Activated CD4-positive, alpha-beta T cell treated with anti-CD3 and anti-CD28 coated beads, Interleukin-2, amount 10 ng/mL, durations not matched to agents 7 days and 5 days (primary cell): ENCODE measurements around the gene FFAR2. TPM values are rescaled to one million over a fixed set of nuclear protein-coding genes. Genes with fewer than 3 reads are reported as not detected.
"Not testable (repeated sequence)": the region's sequence is repeated elsewhere in the genome, so short reads cannot be mapped to it uniquely, and the experiment has no call there.

ENCODE experiments used
- CTCF ChIA-PET: fragments of 350-600 bp; sonication (Branson Sonifier 250); formaldehyde crosslinking; loops from one replicate; lab custom pipeline; 2021; ENCODE audit warnings: antibody characterized with exemption; lab: Charles Lee
- POLR2A ChIA-PET: fragments of 350-600 bp; sonication (Branson Sonifier 250); formaldehyde crosslinking; loops from one replicate; lab custom pipeline; 2021; ENCODE audit warnings: antibody characterized with exemption; lab: Charles Lee
- DNase-seq: peaks from one replicate; pipeline ENCODE4 v3.0.0-alpha.2; 2020
- H3K27ac Mint-ChIP-seq: one replicate; pipeline ENCODE4 v1.8.0; 2021; ENCODE audit warnings: mild to moderate bottlenecking, moderate library complexity, mixed read lengths
- H3K27me3 Mint-ChIP-seq: one replicate; pipeline ENCODE4 v1.8.0; 2021; ENCODE audit warnings: mixed read lengths
- H3K36me3 Mint-ChIP-seq: one replicate; pipeline ENCODE4 v1.8.0; 2021; ENCODE audit warnings: low read depth, mixed read lengths
- H3K4me1 Mint-ChIP-seq: one replicate; pipeline ENCODE4 v1.8.0; 2021; ENCODE audit warnings: mixed read lengths
- H3K4me3 Mint-ChIP-seq: one replicate; pipeline ENCODE4 v1.8.0; 2021; ENCODE audit warnings: mild to moderate bottlenecking, moderate library complexity, mixed read lengths
- H3K9me3 Mint-ChIP-seq: one replicate; pipeline ENCODE4 v1.8.0; 2021; ENCODE audit warnings: mixed read lengths
- total RNA-seq, 2 experiments: library from RNA; stranded (reverse); gene quantifications; one replicate each; pipeline ENCODE4 v1.2.3, GENCODE V29; 2021

The FFAR2 gene
- total RNA-seq: not detected

GRCh38 chr19:35447606-35448469, at the start of gene FFAR2:
Gene FFAR2, plus strand, starts transcription at chr19:35448257. Its CDS starts 1,458 bp downstream, at chr19:35449715.
- no peaks in the 10 kb centered on the region for H3K9me3 Mint-ChIP-seq
- H3K4me1 Mint-ChIP-seq: peaks cover 40% of the 10 kb centered on the region
- peaks cover 34% of the 10 kb centered on the region for H3K27me3 Mint-ChIP-seq
- H3K36me3 Mint-ChIP-seq: no peaks in the 10 kb centered on the region
- CTCF ChIA-PET: interaction anchor here (0.7 to 1.9 kb wide), 2 partner anchors 12 to 65 kb away, joined by 4 to 6 read pairs; no protein-coding TSS in a partner anchor
- POLR2A ChIA-PET: interaction anchor here (0.6 kb wide), 1 partner anchor 60 kb away, joined by 3 read pairs; no protein-coding TSS in a partner anchor
- H3K27ac Mint-ChIP-seq: peak within 1 kb of the TSS; percentile 47
- DNase-seq: no peak
- H3K4me3 Mint-ChIP-seq: no peak within 1 kb of the TSS

GRCh38 chr19:35398570-35398969, 49.5 kb upstream of the FFAR2 start:
- Mint-ChIP-seq H3K4me1 (no peaks in the 10 kb centered on the region), H3K27ac (no peak overlapping the region), H3K27me3 (no peaks in the 10 kb centered on the region), H3K4me3 (no peak overlapping the region), H3K36me3 (no peaks in the 10 kb centered on the region), H3K9me3 (no peaks in the 10 kb centered on the region)
- POLR2A ChIA-PET: no interaction called here
- no peak for DNase-seq
- CTCF ChIA-PET: no interaction called here

- no peak overlapping the region for H3K4me3 Mint-ChIP-seq
- no peaks in the 10 kb centered on the region for H3K9me3 Mint-ChIP-seq
- DNase-seq: no peak
- POLR2A ChIA-PET: no interaction called here
- H3K36me3 Mint-ChIP-seq: no peaks in the 10 kb centered on the region
- CTCF ChIA-PET: no interaction called here
- no peaks in the 10 kb centered on the region for H3K4me1 Mint-ChIP-seq
- H3K27me3 Mint-ChIP-seq: no peaks in the 10 kb centered on the region
- no peak overlapping the region for H3K27ac Mint-ChIP-seq
Measured at GRCh38 chr19:35399231-35399630, 48.8 kb upstream of the FFAR2 start.

- Mint-ChIP-seq H3K27me3 (no peaks in the 10 kb centered on the region), H3K27ac (no peak overlapping the region)
- POLR2A ChIA-PET: no interaction called here
Measured at GRCh38 chr19:35399948-35400772, 47.9 kb upstream of the FFAR2 start.

GRCh38 chr19:35400773-35401100, 47.3 kb upstream of the FFAR2 start:
- Mint-ChIP-seq H3K27me3 (no peaks in the 10 kb centered on the region), H3K36me3 (no peaks in the 10 kb centered on the region), H3K27ac (no peak overlapping the region), H3K4me1 (peaks cover 5% of the 10 kb centered on the region), H3K9me3 (no peaks in the 10 kb centered on the region), H3K4me3 (no peak overlapping the region)
- ChIA-PET POLR2A (no interaction called here), CTCF (interaction anchor here (1.0 kb wide), 1 partner anchor 30 kb away, joined by 3 read pairs; no protein-coding TSS in a partner anchor)
- no peak for DNase-seq

More at GRCh38 chr19:35399948-35400772, 47.9 kb upstream of the FFAR2 start:
- Mint-ChIP-seq H3K4me3 (no peak overlapping the region), H3K36me3 (no peaks in the 10 kb centered on the region), H3K9me3 (no peaks in the 10 kb centered on the region), H3K4me1 (peaks cover 3% of the 10 kb centered on the region)
- DNase-seq: no peak
- CTCF ChIA-PET: no interaction called here

- H3K27me3 Mint-ChIP-seq, POLR2A ChIA-PET, H3K36me3 Mint-ChIP-seq, H3K4me1 Mint-ChIP-seq, H3K27ac Mint-ChIP-seq, DNase-seq, H3K4me3 Mint-ChIP-seq, H3K9me3 Mint-ChIP-seq: not testable (repeated sequence)
- CTCF ChIA-PET: interaction anchor here (1.0 to 1.2 kb wide), 2 partner anchors 30 to 96 kb away, joined by 3 read pairs; no protein-coding TSS in a partner anchor
Measured at GRCh38 chr19:35401416-35401815, 46.6 kb upstream of the FFAR2 start.

- no peak overlapping the region for H3K4me3 Mint-ChIP-seq
- H3K27me3 Mint-ChIP-seq: peaks cover under 1% of the 10 kb centered on the region
- no peak overlapping the region for H3K27ac Mint-ChIP-seq
- no peaks in the 10 kb centered on the region for H3K36me3 Mint-ChIP-seq
- ChIA-PET CTCF (interaction anchor here (0.8 to 1.1 kb wide), 3 partner anchors 19 to 162 kb away, joined by 3 read pairs; no protein-coding TSS in a partner anchor), POLR2A (interaction anchor here (0.7 kb wide), 1 partner anchor 21 kb away, joined by 3 read pairs; no protein-coding TSS in a partner anchor)
- H3K9me3 Mint-ChIP-seq: no peaks in the 10 kb centered on the region
- no peak for DNase-seq
- H3K4me1 Mint-ChIP-seq: peaks cover 5% of the 10 kb centered on the region
Measured at GRCh38 chr19:35403116-35403760, 44.8 kb upstream of the FFAR2 start.

GRCh38 chr19:35404879-35405622, 43.0 kb upstream of the FFAR2 start:
- H3K36me3 Mint-ChIP-seq: no peaks in the 10 kb centered on the region
- no peak overlapping the region for H3K27ac Mint-ChIP-seq
- no peak overlapping the region for H3K4me3 Mint-ChIP-seq
- H3K27me3 Mint-ChIP-seq: peaks cover 9% of the 10 kb centered on the region
- DNase-seq: no peak
- ChIA-PET CTCF (interaction anchor here (0.7 to 1.0 kb wide), 2 partner anchors 13 to 589 kb away, joined by 3 read pairs; no protein-coding TSS in a partner anchor), POLR2A (no interaction called here)
- H3K9me3 Mint-ChIP-seq: no peaks in the 10 kb centered on the region
- H3K4me1 Mint-ChIP-seq: peaks cover 5% of the 10 kb centered on the region

GRCh38 chr19:35407619-35408018, 40.4 kb upstream of the FFAR2 start:
- ChIA-PET POLR2A (no interaction called here), CTCF (no interaction called here)
- DNase-seq: no peak
- Mint-ChIP-seq H3K4me1 (peaks cover 5% of the 10 kb centered on the region), H3K27ac (no peak overlapping the region), H3K36me3 (no peaks in the 10 kb centered on the region), H3K4me3 (no peak overlapping the region), H3K27me3 (peaks cover 20% of the 10 kb centered on the region), H3K9me3 (no peaks in the 10 kb centered on the region)

GRCh38 chr19:35408284-35409171, 39.5 kb upstream of the FFAR2 start:
- no peaks in the 10 kb centered on the region for H3K9me3 Mint-ChIP-seq

GRCh38 chr19:35409191-35409590, 38.9 kb upstream of the FFAR2 start:
- no peak overlapping the region for H3K27ac Mint-ChIP-seq
- H3K36me3 Mint-ChIP-seq: no peaks in the 10 kb centered on the region
- H3K9me3 Mint-ChIP-seq: no peaks in the 10 kb centered on the region
- no peak for DNase-seq
- peaks cover 5% of the 10 kb centered on the region for H3K4me1 Mint-ChIP-seq
- no peak overlapping the region for H3K4me3 Mint-ChIP-seq
- ChIA-PET POLR2A (no interaction called here), CTCF (interaction anchor here (0.9 to 1.1 kb wide), 2 partner anchors 9 to 56 kb away, joined by 3 to 4 read pairs; no protein-coding TSS in a partner anchor)
- H3K27me3 Mint-ChIP-seq: peaks cover 28% of the 10 kb centered on the region

More at GRCh38 chr19:35408284-35409171, 39.5 kb upstream of the FFAR2 start:
- Mint-ChIP-seq H3K36me3 (no peaks in the 10 kb centered on the region), H3K4me3 (no peak overlapping the region), H3K4me1 (peaks cover 5% of the 10 kb centered on the region), H3K27ac (no peak overlapping the region), H3K27me3 (peaks cover 24% of the 10 kb centered on the region)
- DNase-seq: no peak
- POLR2A ChIA-PET: no interaction called here
- CTCF ChIA-PET: interaction anchor here (0.9 to 1.1 kb wide), 2 partner anchors 9 to 56 kb away, joined by 3 to 4 read pairs; no protein-coding TSS in a partner anchor
